Measurements from ENCODE around the gene PCK1.

GRCh38 chr20:57564180-57564802, 3.4 kb downstream of the PCK1 start:
- TF ChIP-seq CTCF (conservative IDR thresholded peaks at IDR 0.05) (no peak), EZH2 (IDR thresholded peaks at IDR 0.05; ENCODE audit: low read depth) (no peak)

All from PC-9 (cell line).